Activated T-cell treated with anti-CD3 and anti-CD28 coated beads, Interleukin-2, amount 50 U/mL, for 48 hours (primary cell): ENCODE results near the gene RAB36.

Experiments
- DNase-seq, 2 experiments: peaks; one replicate each; pipeline ENCODE4 v3.0.0-alpha.2; 2020

Gene RAB36

GRCh38 chr22:23212061-23213021, 67.1 kb downstream of the RAB36 start:
- DNase-seq: no peak

GRCh38 chr22:23213022-23213555, 67.8 kb downstream of the RAB36 start:
- no peak for DNase-seq

- no peak for DNase-seq
These were observed 68.5 kb downstream of the RAB36 start for GRCh38 chr22:23213581-23214334.
